Thyroid gland (tissue), 4 donors: ENCODE measurements around the gene KRTAP12-1. TPM values are rescaled to one million over a fixed set of nuclear protein-coding genes. Genes with fewer than 3 reads are reported as not detected.
"Not testable (repeated sequence)": the region's sequence is repeated elsewhere in the genome, so short reads cannot be mapped to it uniquely, and the experiment has no call there.

Source experiments
- DNase-seq, 2 donors: peaks; one replicate each; pipeline ENCODE4 v3.0.0-alpha.2; 2019
- H3K27ac ChIP-seq, 3 donors: fragments of 200-600 bp; sonication (generic); 1 replicate in 2 of 3; 2 replicates in 1 of 3; pipeline ENCODE4 v1.5.1; 2016 to 2019; ENCODE audit warnings: mild to moderate bottlenecking in 1 of 3, moderate library complexity in 1 of 3
- H3K27me3 ChIP-seq: fragments of 200-600 bp; sonication (generic); one replicate; pipeline ENCODE4 v1.5.1; 2019
- H3K36me3 ChIP-seq, 2 donors: fragments of 200-600 bp; sonication (generic); one replicate each; pipeline ENCODE4 v1.5.1; 2016 to 2019
- H3K4me1 ChIP-seq, 2 donors: fragments of 200-600 bp; sonication (generic); one replicate each; pipeline ENCODE4 v1.5.1; 2017 to 2019
- H3K4me3 ChIP-seq, 3 donors: fragments of 200-600 bp; sonication (generic); replicated peaks in 1 of 3; 1 replicate in 2 of 3; 2 replicates in 1 of 3; pipeline ENCODE4 v1.5.1; 2016; ENCODE audit warnings: mild to moderate bottlenecking in 1 of 3
- H3K9me3 ChIP-seq: fragments of 200-600 bp; sonication (generic); one replicate; pipeline ENCODE4 v1.5.1; 2017
- POLR2A ChIP-seq, 2 donors: fragments of 450-650 bp; IDR thresholded peaks; one replicate each; pipeline ENCODE4 v1.6.1; 2017; ENCODE audit warnings: antibody characterized with exemption in 2 of 2, mild to moderate bottlenecking in 2 of 2, moderate library complexity in 1 of 2
- WGBS, 2 donors: methylation state at CpG; one replicate each; pipeline ENCODE4 v1.1.5; 2017; 5-methylcytosine and 5-hydroxymethylcytosine counted together
- intact Hi-C: fragments of 100-400 bp; cut with DNase I; formaldehyde crosslinking; loops from one replicate; pipeline ENCODE4 v1.15.1; 2023
- total RNA-seq, 4 donors: library from RNA; depleted of rRNA; stranded (reverse); fragments of >200 nt; gene quantifications; one replicate each; pipeline ENCODE4 v1.2.3, GENCODE V29; 2016
- TF ChIP-seq, protein P1 (sequence below), 6 experiments: fragments of 200-600 bp in 3 of 6; fragments of 450-650 bp in 3 of 6; sonication (generic) in 3 of 6; IDR thresholded peaks; one replicate each; pipeline ENCODE4 v1.5.1; 2016 to 2019; ENCODE audit warnings: antibody characterized with exemption in 6 of 6, mild to moderate bottlenecking in 2 of 6, inconsistent platforms in 1 of 6, moderate library complexity in 1 of 6

Gene KRTAP12-1
- total RNA-seq, 4 donors from 2014 or later, result 0.78 TPM; not detected in 3

DNA sequence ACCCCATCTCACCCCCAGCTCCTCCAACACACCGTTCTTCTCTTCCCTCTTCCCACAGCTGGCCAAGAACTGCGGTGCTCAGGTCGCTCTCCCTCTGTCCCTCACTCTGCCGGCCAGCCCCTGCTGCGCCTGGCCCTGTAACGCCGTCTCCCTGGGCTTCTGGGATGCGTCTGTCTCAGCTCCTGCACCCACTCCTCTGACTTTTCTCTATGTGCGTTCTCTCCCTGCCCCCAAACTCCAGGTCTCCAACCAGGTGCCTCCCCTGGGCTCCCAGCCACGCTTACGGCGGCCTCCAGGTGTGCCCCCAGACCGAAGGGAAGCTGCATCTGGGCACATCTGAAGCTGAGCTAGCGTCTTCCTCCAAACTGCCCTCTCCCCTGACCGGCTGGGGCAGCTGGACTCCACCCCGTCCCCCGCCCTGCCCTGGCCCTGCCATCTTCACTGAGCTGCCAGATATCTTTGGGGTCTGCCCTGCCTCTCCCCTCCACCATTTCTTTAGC lies 17.6 kb upstream of the KRTAP12-1 start:
- Histone ChIP-seq H3K36me3 (no peaks in the 10 kb centered on the region), H3K27ac (no peak overlapping the region), H3K27me3 (no peaks in the 10 kb centered on the region), H3K4me3 (no peak overlapping the region), H3K4me1 (no peaks in the 10 kb centered on the region), H3K9me3 (no peaks in the 10 kb centered on the region)
- 79% methylated on average over 17 of the region's 17 CpGs for WGBS, 2 donors
- TF ChIP-seq, protein P1, sequence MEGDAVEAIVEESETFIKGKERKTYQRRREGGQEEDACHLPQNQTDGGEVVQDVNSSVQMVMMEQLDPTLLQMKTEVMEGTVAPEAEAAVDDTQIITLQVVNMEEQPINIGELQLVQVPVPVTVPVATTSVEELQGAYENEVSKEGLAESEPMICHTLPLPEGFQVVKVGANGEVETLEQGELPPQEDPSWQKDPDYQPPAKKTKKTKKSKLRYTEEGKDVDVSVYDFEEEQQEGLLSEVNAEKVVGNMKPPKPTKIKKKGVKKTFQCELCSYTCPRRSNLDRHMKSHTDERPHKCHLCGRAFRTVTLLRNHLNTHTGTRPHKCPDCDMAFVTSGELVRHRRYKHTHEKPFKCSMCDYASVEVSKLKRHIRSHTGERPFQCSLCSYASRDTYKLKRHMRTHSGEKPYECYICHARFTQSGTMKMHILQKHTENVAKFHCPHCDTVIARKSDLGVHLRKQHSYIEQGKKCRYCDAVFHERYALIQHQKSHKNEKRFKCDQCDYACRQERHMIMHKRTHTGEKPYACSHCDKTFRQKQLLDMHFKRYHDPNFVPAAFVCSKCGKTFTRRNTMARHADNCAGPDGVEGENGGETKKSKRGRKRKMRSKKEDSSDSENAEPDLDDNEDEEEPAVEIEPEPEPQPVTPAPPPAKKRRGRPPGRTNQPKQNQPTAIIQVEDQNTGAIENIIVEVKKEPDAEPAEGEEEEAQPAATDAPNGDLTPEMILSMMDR (IDR thresholded peaks at IDR 0.05), result no peak
- no peak for TF ChIP-seq POLR2A (IDR thresholded peaks at IDR 0.05)
- intact Hi-C loops, result no loop called here
- DNase-seq, result no peak

DNA sequence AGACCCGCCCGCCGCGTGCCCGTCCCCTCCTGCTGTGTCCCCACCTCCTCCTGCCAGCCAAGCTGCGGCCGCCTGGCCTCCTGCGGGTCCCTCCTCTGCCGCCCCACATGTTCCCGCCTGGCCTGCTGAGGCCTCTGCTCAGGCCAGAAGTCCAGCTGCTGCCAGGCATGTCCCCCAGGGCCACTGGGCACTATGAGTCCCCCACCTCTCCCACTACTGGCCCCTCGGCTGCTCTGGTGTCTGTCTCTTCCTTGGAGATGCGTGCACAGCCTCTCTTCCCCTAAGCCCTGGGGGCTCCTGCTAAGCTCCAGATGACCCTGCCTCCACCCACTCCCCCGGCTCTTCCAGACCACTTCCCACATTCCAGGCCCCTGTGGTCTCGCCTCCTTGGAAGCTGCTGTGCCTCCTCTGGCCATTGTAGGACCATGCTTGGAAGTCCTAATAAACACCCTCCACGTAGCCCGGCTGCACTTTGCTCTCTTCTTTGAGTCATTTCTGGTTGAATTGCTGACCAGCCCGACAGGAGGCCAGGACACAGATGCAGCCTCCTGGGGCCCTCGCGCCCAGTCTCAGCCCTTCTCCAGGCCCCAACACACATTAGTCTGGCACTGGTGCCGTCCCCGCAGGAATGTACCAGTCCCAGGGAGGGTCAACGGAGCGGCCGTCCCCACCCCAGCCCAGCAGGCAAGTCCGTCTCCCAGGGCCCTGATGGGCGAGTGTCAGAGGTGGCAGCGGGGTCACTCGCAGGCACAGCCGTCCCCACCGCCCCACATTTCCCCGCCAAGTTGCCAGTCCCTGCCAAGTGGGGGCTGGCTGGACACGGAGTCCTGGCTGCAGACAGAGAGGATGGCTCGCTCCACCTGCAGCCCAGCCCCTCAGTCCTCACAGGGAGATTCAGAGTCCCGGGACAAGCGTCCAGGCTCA lies 16.1 kb upstream of the KRTAP12-1 start:
- intact Hi-C loops, result no loop called here
- DNase-seq, result no peak
- no peak overlapping the region for H3K27ac ChIP-seq
- H3K4me3 ChIP-seq, result no peak overlapping the region
- H3K36me3 ChIP-seq, result no peaks in the 10 kb centered on the region
- H3K9me3 ChIP-seq, result no peaks in the 10 kb centered on the region
- no peaks in the 10 kb centered on the region for H3K4me1 ChIP-seq
- no peak for TF ChIP-seq POLR2A (IDR thresholded peaks at IDR 0.05)
- TF ChIP-seq, protein P1 (IDR thresholded peaks at IDR 0.05), result no peak
- H3K27me3 ChIP-seq, result no peaks in the 10 kb centered on the region
- 56 to 59% methylated on average over 23 to 33 of the region's 35 CpGs for WGBS, 2 donors

DNA sequence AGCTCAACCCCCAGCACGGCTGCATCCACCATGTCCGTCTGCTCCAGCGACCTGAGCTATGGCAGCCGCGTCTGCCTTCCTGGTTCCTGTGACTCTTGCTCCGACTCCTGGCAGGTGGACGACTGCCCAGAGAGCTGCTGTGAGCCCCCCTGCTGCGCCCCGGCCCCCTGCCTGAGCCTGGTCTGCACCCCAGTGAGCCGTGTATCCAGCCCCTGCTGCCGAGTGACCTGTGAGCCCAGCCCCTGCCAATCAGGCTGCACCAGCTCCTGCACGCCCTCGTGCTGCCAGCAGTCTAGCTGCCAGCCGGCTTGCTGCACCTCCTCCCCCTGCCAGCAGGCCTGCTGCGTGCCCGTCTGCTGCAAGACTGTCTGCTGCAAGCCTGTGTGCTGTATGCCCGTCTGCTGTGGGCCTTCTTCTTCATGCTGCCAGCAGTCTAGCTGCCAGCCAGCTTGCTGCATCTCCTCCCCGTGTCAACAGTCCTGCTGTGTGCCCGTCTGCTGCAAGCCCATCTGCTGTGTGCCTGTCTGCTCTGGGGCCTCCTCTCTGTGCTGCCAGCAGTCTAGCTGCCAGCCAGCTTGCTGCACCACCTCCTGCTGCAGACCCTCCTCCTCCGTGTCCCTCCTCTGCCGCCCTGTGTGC lies 15.3 kb upstream of the KRTAP12-1 start, which contains the start of gene KRTAP10-12:
Gene KRTAP10-12 (plus strand): TSS at position 1 of the 639 bp plus-strand sequence. CDS start 30 bp downstream, at position 31.
- 69 to 73% methylated on average over 13 to 15 of the region's 21 CpGs for WGBS, 2 donors
- DNase-seq, H3K9me3 ChIP-seq, H3K4me3 ChIP-seq, intact Hi-C loops, H3K27me3 ChIP-seq, H3K4me1 ChIP-seq, H3K36me3 ChIP-seq, H3K27ac ChIP-seq: not testable (repeated sequence)

DNA sequence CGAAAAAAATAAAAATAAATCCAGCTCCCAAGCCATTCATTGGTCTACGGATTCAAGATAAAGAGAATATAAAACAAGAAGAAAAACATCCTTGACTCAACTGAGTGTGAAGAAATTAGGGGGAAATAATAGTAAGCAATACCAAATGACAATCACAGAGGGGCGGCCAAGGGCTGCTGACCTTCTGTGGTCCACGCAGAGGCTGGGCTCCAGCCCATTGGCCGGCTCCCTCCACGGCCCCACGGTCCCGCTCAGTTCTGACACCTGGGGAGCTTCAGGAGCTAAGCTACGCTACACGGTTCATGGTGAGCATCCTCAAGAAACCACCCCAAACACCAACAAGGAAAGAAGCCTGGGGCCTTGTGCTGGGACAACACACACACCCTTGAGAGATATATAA lies 14.6 kb upstream of the KRTAP12-1 start:
- Histone ChIP-seq H3K36me3 (no peaks in the 10 kb centered on the region), H3K4me3 (no peak overlapping the region), H3K27ac (no peak overlapping the region), H3K9me3 (no peaks in the 10 kb centered on the region), H3K27me3 (no peaks in the 10 kb centered on the region), H3K4me1 (no peaks in the 10 kb centered on the region)
- TF ChIP-seq, protein P1 (IDR thresholded peaks at IDR 0.05), result no peak
- TF ChIP-seq POLR2A (IDR thresholded peaks at IDR 0.05), result no peak
- intact Hi-C loops, result no loop called here
- DNase-seq, result no peak
- whole genome bisulfite sequencing, 2 donors, result 75 to 78% methylated on average over 10 of the region's 10 CpGs

DNA sequence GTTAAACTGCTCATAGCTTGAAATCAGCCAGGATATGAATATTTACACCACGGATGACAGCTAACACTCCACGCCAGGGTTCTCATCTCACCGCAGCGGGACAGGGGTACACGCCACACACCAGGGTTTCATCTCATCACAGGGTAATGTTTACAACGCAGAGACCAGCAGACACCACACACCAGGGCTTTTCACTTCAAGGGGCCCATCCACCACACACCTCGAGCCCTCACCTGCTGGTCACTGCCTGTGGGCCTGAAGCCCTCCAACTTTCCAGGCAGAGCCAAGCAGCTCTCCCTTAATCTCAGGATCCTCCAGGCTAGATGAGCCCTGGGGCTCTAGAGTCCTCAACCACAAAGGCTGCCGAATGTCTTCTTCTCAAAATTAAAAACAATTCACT lies 13.7 kb upstream of the KRTAP12-1 start:
- H3K27ac ChIP-seq, result no peak overlapping the region
- 84 to 93% methylated on average over 8 of the region's 8 CpGs for WGBS, 2 donors
- H3K36me3 ChIP-seq, result no peaks in the 10 kb centered on the region
- no peaks in the 10 kb centered on the region for H3K4me1 ChIP-seq
- intact Hi-C loops, result no loop called here
- TF ChIP-seq POLR2A (IDR thresholded peaks at IDR 0.05), result no peak
- no peaks in the 10 kb centered on the region for H3K9me3 ChIP-seq
- no peak for DNase-seq
- H3K27me3 ChIP-seq, result no peaks in the 10 kb centered on the region
- H3K4me3 ChIP-seq, result no peak overlapping the region

DNA sequence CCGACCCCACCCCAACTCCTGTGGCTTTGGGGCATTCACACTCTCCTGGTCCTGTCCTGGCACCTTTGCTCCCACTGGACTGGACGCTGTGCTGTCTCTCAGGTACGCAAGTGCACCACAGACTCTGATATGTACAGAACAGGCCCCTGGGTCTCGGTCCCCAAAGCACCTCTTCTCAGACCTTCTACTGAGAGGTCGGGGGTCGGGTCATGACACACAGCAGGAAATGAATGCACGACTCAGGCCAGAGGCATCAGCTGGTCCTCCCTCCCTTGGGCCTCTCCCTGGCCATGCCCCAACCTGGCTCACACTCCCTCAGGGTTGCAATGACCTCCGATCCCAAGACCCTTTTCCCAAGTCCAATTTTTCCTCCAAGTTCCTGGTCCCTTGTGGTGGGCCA lies 13.2 kb upstream of the KRTAP12-1 start:
- Histone ChIP-seq H3K36me3 (no peaks in the 10 kb centered on the region), H3K27me3 (no peaks in the 10 kb centered on the region), H3K4me3 (no peak overlapping the region), H3K4me1 (no peaks in the 10 kb centered on the region), H3K9me3 (no peaks in the 10 kb centered on the region), H3K27ac (no peak overlapping the region)
- no peak for TF ChIP-seq POLR2A (IDR thresholded peaks at IDR 0.05)
- TF ChIP-seq, protein P1 (IDR thresholded peaks at IDR 0.05), result no peak
- intact Hi-C loops, result no loop called here
- WGBS, 2 donors, result 78 to 86% methylated on average over 8 of the region's 8 CpGs
- no peak for DNase-seq
